Cardiac muscle cell (in vitro differentiated cells and primary cell): ENCODE results near the gene DDX6. TPM values are rescaled to one million over a fixed set of nuclear protein-coding genes. Genes with fewer than 3 reads are reported as not detected.
A peak's percentile ranks its signal among the peaks of the same experiment; 100 is the strongest.
"Not testable (repeated sequence)": the region's sequence is repeated elsewhere in the genome, so short reads cannot be mapped to it uniquely, and the experiment has no call there.

Experiments used
- DNase-seq, 2 donors: peaks; one replicate each; pipeline versions ENCODE4 v3.0.0 to v3.0.0-alpha.2; 2010 to 2017; ENCODE audit warnings: low read depth in 1 of 2, low spot score in 1 of 2
- H3K27ac ChIP-seq: fragments of 200-600 bp; sonication (generic); 2 replicates; pipeline ENCODE4 v1.5.1; 2016
- H3K27me3 ChIP-seq: fragments of 200-600 bp; sonication (generic); 2 replicates; pipeline ENCODE4 v1.6.0; 2016; ENCODE audit warnings: control low read depth
- H3K36me3 ChIP-seq: fragments of 200-600 bp; sonication (generic); 2 replicates; pipeline ENCODE4 v1.5.1; 2016; ENCODE audit warnings: control low read depth
- H3K4me1 ChIP-seq: fragments of 200-600 bp; sonication (generic); 2 replicates; pipeline ENCODE4 v1.8.1; 2017; ENCODE audit warnings: low read depth, mild to moderate bottlenecking, mixed run types
- H3K4me3 ChIP-seq: fragments of 200-600 bp; sonication (generic); 2 replicates; pipeline ENCODE4 v1.5.1; 2016; ENCODE audit warnings: mild to moderate bottlenecking
- H3K9me3 ChIP-seq: fragments of 200-600 bp; sonication (generic); 2 replicates; pipeline ENCODE4 v1.5.1; 2017; ENCODE audit warnings: low read depth, mild to moderate bottlenecking, control low read depth
- CTCF ChIP-seq: IDR thresholded peaks from 2 replicates; pipeline ENCODE4 v1.5.1; 2012; ENCODE audit warnings: low read depth, mild to moderate bottlenecking, low read length
- polyA plus RNA-seq: library from polyadenylated mRNA; unstranded; fragments of >200 nt; fragmentation: Nextera tagmentation; extraction: Ambion mirVana; gene quantifications from 2 replicates; pipeline ENCODE4 v1.2.1, GENCODE V29; 2016
- total RNA-seq: library from RNA; depleted of rRNA; stranded (reverse); fragments of >200 nt; gene quantifications from 2 replicates; pipeline ENCODE4 v1.2.3, GENCODE V29; 2016

DDX6 gene
- total and polyA plus RNA-seq, 2 experiments from 2014 or later, result 27.4 to 113 TPM

- no peaks in the 10 kb centered on the region for H3K36me3 ChIP-seq
- H3K27ac ChIP-seq, result peak overlapping the region; percentile 20
- peaks cover 9% of the 10 kb centered on the region for H3K4me1 ChIP-seq
- no peak overlapping the region for H3K4me3 ChIP-seq
- DNase-seq, result peak in 1 of 2 donors; percentile 8
- no peaks in the 10 kb centered on the region for H3K9me3 ChIP-seq
- no peak for TF ChIP-seq CTCF
- no peaks in the 10 kb centered on the region for H3K27me3 ChIP-seq
These were observed 29.7 kb upstream of the DDX6 start for GRCh38 chr11:118820412-118821357.

GRCh38 chr11:118820025-118820379, 29.0 kb upstream of the DDX6 start:
- not testable (repeated sequence) for H3K9me3 ChIP-seq, H3K4me3 ChIP-seq, H3K27me3 ChIP-seq, H3K36me3 ChIP-seq, H3K4me1 ChIP-seq, DNase-seq, H3K27ac ChIP-seq

GRCh38 chr11:118819334-118820024, 28.5 kb upstream of the DDX6 start:
- Histone ChIP-seq H3K27ac (no peak overlapping the region), H3K27me3 (no peaks in the 10 kb centered on the region), H3K4me1 (peaks cover 9% of the 10 kb centered on the region), H3K36me3 (no peaks in the 10 kb centered on the region), H3K4me3 (no peak overlapping the region), H3K9me3 (no peaks in the 10 kb centered on the region)
- DNase-seq, result no peak
- no peak for TF ChIP-seq CTCF

GRCh38 chr11:118818130-118818529, 27.2 kb upstream of the DDX6 start:
- no peak for TF ChIP-seq CTCF
- no peak for DNase-seq
- no peaks in the 10 kb centered on the region for H3K9me3 ChIP-seq
- no peaks in the 10 kb centered on the region for H3K27me3 ChIP-seq
- peaks cover 9% of the 10 kb centered on the region for H3K4me1 ChIP-seq
- no peaks in the 10 kb centered on the region for H3K36me3 ChIP-seq
- H3K4me3 ChIP-seq, result no peak overlapping the region
- no peak overlapping the region for H3K27ac ChIP-seq

- Histone ChIP-seq H3K27me3 (no peaks in the 10 kb centered on the region), H3K36me3 (no peaks in the 10 kb centered on the region), H3K4me3 (no peak overlapping the region), H3K27ac (no peak overlapping the region), H3K4me1 (no peaks in the 10 kb centered on the region), H3K9me3 (no peaks in the 10 kb centered on the region)
- no peak for DNase-seq
- no peak for TF ChIP-seq CTCF
These were observed 22.6 kb upstream of the DDX6 start for GRCh38 chr11:118813551-118813950.

GRCh38 chr11:118812485-118812884, 21.5 kb upstream of the DDX6 start:
- no peaks in the 10 kb centered on the region for H3K9me3 ChIP-seq
- no peaks in the 10 kb centered on the region for H3K27me3 ChIP-seq
- H3K4me1 ChIP-seq, result no peaks in the 10 kb centered on the region
- no peak overlapping the region for H3K27ac ChIP-seq
- TF ChIP-seq CTCF, result no peak
- no peaks in the 10 kb centered on the region for H3K36me3 ChIP-seq
- no peak overlapping the region for H3K4me3 ChIP-seq
- no peak for DNase-seq
